IMR-90 (cell line): Measurements from ENCODE around the gene NACC2. TPM values are rescaled to one million over a fixed set of nuclear protein-coding genes. Genes with fewer than 3 reads are reported as not detected.
A peak's percentile ranks its signal among the peaks of the same experiment; 100 is the strongest.

ENCODE experiments used
- ATAC-seq: fragments of 200-7000 bp; cut with Tn5 transposase; 2 replicates; pipeline ENCODE4 v1.9.1; 2020; ENCODE audit warnings: low read depth, mild to moderate bottlenecking, moderate library complexity
- BruUV-seq: library from RNA; stranded (reverse); fragments of 400-500 nt; replicated peaks from 2 replicates; lab custom pipeline; 2021; lab: Mats Ljungman, UMichigan
- CTCF ChIA-PET: fragments of 300-600 bp; formaldehyde crosslinking; extraction: SDS; loops from one replicate; lab custom pipeline; 2021; ENCODE audit warnings: antibody characterized with exemption; lab: Yijun Ruan, JAX
- POLR2A ChIA-PET: fragments of 300-600 bp; sonication (Branson Sonifier 250); formaldehyde crosslinking; loops from one replicate; lab custom pipeline; 2022; ENCODE audit warnings: antibody characterized with exemption; ENCODE audit not compliant: unreplicated experiment; lab: Charles Lee
- DNase-seq: peaks from one replicate; pipeline ENCODE4 v3.0.0; 2013
- H2AFZ ChIP-seq: replicated peaks from 2 replicates; pipeline ENCODE3; 2013; ENCODE audit warnings: low read length, mild to moderate bottlenecking; ENCODE audit not compliant: poor library complexity
- H2AK5ac ChIP-seq: 2 replicates; pipeline ENCODE4 v1.6.1; 2013; ENCODE audit warnings: low read depth, low read length, inconsistent platforms
- H2AK9ac ChIP-seq: replicated peaks from 2 replicates; pipeline ENCODE3; 2013; ENCODE audit warnings: mild to moderate bottlenecking, low read depth, low read length, moderate library complexity; ENCODE audit not compliant: poor library complexity
- H2BK120ac ChIP-seq: 2 replicates; pipeline ENCODE4 v1.6.1; 2013; ENCODE audit warnings: low read depth, low read length, inconsistent platforms
- H2BK15ac ChIP-seq: 3 replicates; pipeline ENCODE4 v1.6.1; 2013; ENCODE audit warnings: low read depth, low read length, inconsistent platforms
- H2BK20ac ChIP-seq: 2 replicates; pipeline ENCODE4 v1.6.1; 2013; ENCODE audit warnings: low read depth, mild to moderate bottlenecking, inconsistent platforms, low read length, moderate library complexity
- H2BK5ac ChIP-seq: 2 replicates; pipeline ENCODE4 v1.6.1; 2013; ENCODE audit warnings: mild to moderate bottlenecking, low read depth, low read length, inconsistent platforms; ENCODE audit not compliant: poor library complexity, severe bottlenecking
- H3K14ac ChIP-seq: replicated peaks from 2 replicates; pipeline ENCODE4 v1.6.1; 2013; ENCODE audit warnings: low read depth, low read length, inconsistent platforms
- H3K18ac ChIP-seq: 2 replicates; pipeline ENCODE4 v1.6.1; 2013; ENCODE audit warnings: low read depth, low read length, control low read depth
- H3K23ac ChIP-seq: 2 replicates; pipeline ENCODE4 v1.6.1; 2013; ENCODE audit warnings: low read depth, low read length, inconsistent platforms
- H3K27ac ChIP-seq: 2 replicates; pipeline ENCODE4 v1.5.1; 2013; ENCODE audit warnings: mild to moderate bottlenecking, control low read depth, low read length; ENCODE audit not compliant: insufficient read depth
- H3K27me3 ChIP-seq: 2 replicates; pipeline ENCODE4 v1.6.1; 2013; ENCODE audit warnings: low read length; ENCODE audit not compliant: control insufficient read depth, insufficient read depth
- H3K36me3 ChIP-seq: 2 replicates; pipeline ENCODE4 v1.6.1; 2013; ENCODE audit warnings: low read length, mixed read lengths; ENCODE audit not compliant: control insufficient read depth, insufficient read depth
- H3K4ac ChIP-seq: 2 replicates; pipeline ENCODE4 v1.6.1; 2013; ENCODE audit warnings: low read depth, low read length, inconsistent platforms
- H3K4me1 ChIP-seq: 2 replicates; pipeline ENCODE4 v1.6.1; 2013; ENCODE audit warnings: low read length, mixed read lengths; ENCODE audit not compliant: control insufficient read depth, insufficient read depth
- H3K4me2 ChIP-seq: 2 replicates; pipeline ENCODE4 v1.6.1; 2013; ENCODE audit warnings: low read depth, mild to moderate bottlenecking, control low read depth, low read length, moderate library complexity
- H3K4me3 ChIP-seq: 2 replicates; pipeline ENCODE4 v1.5.1; 2013; ENCODE audit warnings: low read depth, mild to moderate bottlenecking, control low read depth, low read length, moderate library complexity; ENCODE audit not compliant: insufficient read depth
- H3K56ac ChIP-seq: 2 replicates; pipeline ENCODE4 v1.6.1; 2013; ENCODE audit warnings: low read length, inconsistent platforms; ENCODE audit not compliant: insufficient read depth; ENCODE audit errors: extremely low read depth
- H3K79me1 ChIP-seq, 2 experiments: 2 replicates each; pipeline ENCODE4 v1.6.1; 2013; ENCODE audit warnings: low read length in 2 of 2, inconsistent platforms in 1 of 2, low read depth in 1 of 2
- H3K9ac ChIP-seq: 2 replicates; pipeline ENCODE4 v1.6.1; 2013; ENCODE audit warnings: low read depth, low read length, control low read depth
- H3K9me1 ChIP-seq: 2 replicates; pipeline ENCODE4 v1.6.1; 2013; ENCODE audit warnings: low read length, inconsistent platforms; ENCODE audit not compliant: insufficient read depth
- H3K9me3 ChIP-seq: 2 replicates; pipeline ENCODE4 v1.6.1; 2013; ENCODE audit warnings: low read length; ENCODE audit not compliant: control insufficient read depth, insufficient read depth
- H4K20me1 ChIP-seq: 2 replicates; pipeline ENCODE4 v1.6.1; 2013; ENCODE audit warnings: low read length, inconsistent platforms; ENCODE audit not compliant: insufficient read depth
- H4K5ac ChIP-seq: 2 replicates; pipeline ENCODE4 v1.6.1; 2013; ENCODE audit warnings: mild to moderate bottlenecking, low read depth, low read length, control low read depth
- H4K8ac ChIP-seq, 2 experiments: 2 replicates each; pipeline ENCODE4 v1.6.1; 2013; ENCODE audit warnings: low read depth in 2 of 2, low read length in 2 of 2, control low read depth in 1 of 2, inconsistent platforms in 1 of 2
- H4K91ac ChIP-seq: 2 replicates; pipeline ENCODE4 v1.6.1; 2013; ENCODE audit warnings: low read depth, low read length, inconsistent platforms; ENCODE audit not compliant: insufficient read depth
- MAFK ChIP-seq: IDR thresholded peaks from 2 replicates; pipeline ENCODE4 v1.6.1; 2012; ENCODE audit warnings: low read depth, low read length, improper control_type of control experiment
- WGBS, 2 experiments: methylation state at CpG; one replicate each; pipeline versions ENCODE4 v1.1.5 to v1.1.7; 2013; ENCODE audit warnings: missing lambda C conversion rate in 2 of 2; ENCODE audit not compliant: insufficient read length in 1 of 2; ENCODE audit errors: extremely low coverage in 2 of 2; 5-methylcytosine and 5-hydroxymethylcytosine counted together
- dilution Hi-C: fragments of 300-500 bp; cut with HindIII; formaldehyde crosslinking; loops from one replicate; pipeline ENCODE4 v1.14.3; 2018; ENCODE audit warnings: low sequenced_read_pairs; ENCODE audit not compliant: unreplicated experiment
- in situ Hi-C: fragments of 300-500 bp; cut with MboI; formaldehyde crosslinking; loops from 3 replicates; pipeline ENCODE4 v1.14.3; 2019; ENCODE audit warnings: low sequenced_read_pairs, inconsistent platforms, mixed read lengths
- intact Hi-C: fragments of 100-400 bp; cut with micrococcal nuclease; formaldehyde crosslinking; loops from 2 replicates; pipeline ENCODE4 v1.10.0; 2022
- polyA plus RNA-seq, 3 experiments: library from polyadenylated mRNA; depleted of rRNA; stranded (reverse); fragments of >200 nt; gene quantifications; 2 replicates each; pipeline ENCODE4 v1.2.3, GENCODE V29; 2012; ENCODE audit warnings: low replicate concordance in 1 of 3
- total RNA-seq: library from RNA; depleted of rRNA; stranded (reverse); fragments of >200 nt; gene quantifications from 2 replicates; pipeline ENCODE4 v1.2.3, GENCODE V29; 2012
- TF ChIP-seq, protein P1 (sequence below): conservative IDR thresholded peaks from 2 replicates; pipeline ENCODE4 v1.5.1; 2012; ENCODE audit warnings: mild to moderate bottlenecking, low read depth, low read length, improper control_type of control experiment

Gene NACC2
- total and polyA plus RNA-seq, 2 of the 4 experiments (the other 2 are of a cell fraction): 7.9 to 19.0 TPM

DNA sequence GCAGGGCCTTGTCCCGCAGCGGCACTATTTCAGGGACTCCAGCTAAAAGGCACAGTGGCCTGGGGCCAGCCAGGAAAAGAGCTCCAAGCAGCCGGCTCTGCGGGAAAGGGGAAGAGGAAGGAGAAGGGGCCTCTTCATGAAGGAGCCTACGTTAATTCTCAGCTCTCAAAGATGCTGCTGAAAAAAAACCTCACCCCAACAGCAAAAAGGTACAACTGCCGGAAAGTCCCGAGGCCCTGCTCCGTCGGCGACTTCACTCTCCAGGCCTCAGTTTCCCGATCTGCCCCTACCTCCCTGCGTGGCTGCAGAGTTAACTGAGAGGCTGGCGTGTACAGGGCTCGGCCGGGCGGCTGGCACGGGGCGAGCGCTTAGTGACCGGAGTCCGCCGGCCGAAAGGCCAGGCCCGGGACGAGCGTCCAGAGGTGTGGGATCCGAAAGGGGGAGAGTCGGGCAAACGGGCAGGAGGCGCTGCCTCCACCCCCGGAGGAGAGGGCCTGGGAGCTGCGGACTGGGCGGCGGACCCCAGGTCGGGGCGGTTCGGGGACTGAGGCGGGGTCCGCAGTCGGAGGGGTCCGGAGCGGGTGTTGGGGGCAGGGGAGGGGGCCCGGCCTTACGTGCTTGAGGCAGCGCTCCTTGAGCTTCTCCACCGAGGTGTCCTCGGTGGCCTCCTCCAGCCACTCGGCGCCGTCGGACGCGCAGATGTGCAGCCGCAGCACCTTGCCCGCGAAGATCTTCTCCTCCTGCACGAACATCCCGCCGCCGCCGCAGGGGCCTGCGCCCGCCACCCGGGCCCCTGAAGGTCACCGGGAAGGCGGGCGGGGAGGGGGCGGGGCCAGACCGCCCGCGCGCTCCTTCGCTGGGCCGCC is 134.4 kb downstream of the NACC2 start:
- H3K9me3 ChIP-seq: no peaks in the 10 kb centered on the region
- TF ChIP-seq, protein P1, sequence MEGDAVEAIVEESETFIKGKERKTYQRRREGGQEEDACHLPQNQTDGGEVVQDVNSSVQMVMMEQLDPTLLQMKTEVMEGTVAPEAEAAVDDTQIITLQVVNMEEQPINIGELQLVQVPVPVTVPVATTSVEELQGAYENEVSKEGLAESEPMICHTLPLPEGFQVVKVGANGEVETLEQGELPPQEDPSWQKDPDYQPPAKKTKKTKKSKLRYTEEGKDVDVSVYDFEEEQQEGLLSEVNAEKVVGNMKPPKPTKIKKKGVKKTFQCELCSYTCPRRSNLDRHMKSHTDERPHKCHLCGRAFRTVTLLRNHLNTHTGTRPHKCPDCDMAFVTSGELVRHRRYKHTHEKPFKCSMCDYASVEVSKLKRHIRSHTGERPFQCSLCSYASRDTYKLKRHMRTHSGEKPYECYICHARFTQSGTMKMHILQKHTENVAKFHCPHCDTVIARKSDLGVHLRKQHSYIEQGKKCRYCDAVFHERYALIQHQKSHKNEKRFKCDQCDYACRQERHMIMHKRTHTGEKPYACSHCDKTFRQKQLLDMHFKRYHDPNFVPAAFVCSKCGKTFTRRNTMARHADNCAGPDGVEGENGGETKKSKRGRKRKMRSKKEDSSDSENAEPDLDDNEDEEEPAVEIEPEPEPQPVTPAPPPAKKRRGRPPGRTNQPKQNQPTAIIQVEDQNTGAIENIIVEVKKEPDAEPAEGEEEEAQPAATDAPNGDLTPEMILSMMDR: 0 out of 2 replicates have a peak, but pooled peaks have one; percentile 3
- TF ChIP-seq MAFK: no peak
- H2BK15ac ChIP-seq: no peak overlapping the region
- H4K5ac ChIP-seq: no peak overlapping the region
- peak overlapping the region; percentile 53; the same call in 1 of the 2 replicates for H4K91ac ChIP-seq
- no peaks in the 10 kb centered on the region; the same call in 1 of the 2 replicates for H3K27me3 ChIP-seq
- H3K27ac ChIP-seq: peak overlapping the region; percentile 47
- peak overlapping the region; percentile 14; the same call in 1 of the 2 replicates for H3K56ac ChIP-seq
- WGBS, 2 experiments: 4% methylated on average over 46 of the region's 74 CpGs; no CpG with 5 or more reads in 1 of the 2 experiments
- no peaks in the 10 kb centered on the region; the same call in none of the 2 replicates for H3K4me1 ChIP-seq
- H2AK9ac ChIP-seq: peak overlapping the region; percentile 35
- ChIA-PET POLR2A (interaction anchor here (0.6 kb wide), 1 partner anchor 130 kb away, joined by 3 read pairs; no protein-coding TSS in a partner anchor), CTCF (interaction anchor here (0.6 to 1.0 kb wide), 2 partner anchors 129 to 548 kb away, joined by 3 read pairs; no protein-coding TSS in a partner anchor)
- peaks cover 7% of the 10 kb centered on the region; the same call in 1 of the 2 replicates for H3K9me1 ChIP-seq
- peak overlapping the region; percentile 74 for H3K4me3 ChIP-seq
- peak overlapping the region in 1 of 2 experiments; percentile 70; a peak in 1 of 4 replicates for H4K8ac ChIP-seq
- H3K18ac ChIP-seq: no peak overlapping the region
- no peak overlapping the region for H2BK120ac ChIP-seq
- no TSS peak for BruUV-seq
- peak overlapping the region; percentile 84 for H3K4me2 ChIP-seq
- H2AK5ac ChIP-seq: no peak overlapping the region
- dilution Hi-C loops (no loop called here), in situ Hi-C loops (loop anchor here (5.0 kb wide), 1 partner anchor 162 kb away; no protein-coding TSS in a partner anchor), intact Hi-C loops (loop anchor here (2.0 to 5.0 kb wide), 3 partner anchors 96 to 258 kb away; partner anchors contain the start of gene KCNT1)
- H2BK20ac ChIP-seq: no peak overlapping the region
- H3K79me1 ChIP-seq: peaks cover 24 to 48% of the 10 kb centered on the region in 2 experiments
- peak overlapping the region; percentile 58 for H3K9ac ChIP-seq
- H3K23ac ChIP-seq: no peak overlapping the region
- DNase-seq: no peak
- ATAC-seq: peak; percentile 47
- H2BK5ac ChIP-seq: peak overlapping the region; percentile 18
- H3K4ac ChIP-seq: peak overlapping the region; percentile 72; the same call in 1 of the 2 replicates
- H2AFZ ChIP-seq: peak overlapping the region; percentile 94
- H4K20me1 ChIP-seq: peaks cover 23% of the 10 kb centered on the region
- H3K36me3 ChIP-seq: no peaks in the 10 kb centered on the region
- peak overlapping the region; percentile 57; the same call in 1 of the 2 replicates for H3K14ac ChIP-seq
